Activated naive CD8-positive, alpha-beta T cell treated with anti-CD3 and anti-CD28 coated beads, Interleukin-2, amount 50 U/mL, for 16 hours (primary cell): ENCODE data around the gene JPH4.
"Not testable (repeated sequence)": the region's sequence is repeated elsewhere in the genome, so short reads cannot be mapped to it uniquely, and the experiment has no call there.

ENCODE experiments used
- DNase-seq: peaks from one replicate; pipeline ENCODE4 v3.0.0-alpha.2; 2020; ENCODE audit warnings: low read depth, low spot score

Gene JPH4

DNA sequence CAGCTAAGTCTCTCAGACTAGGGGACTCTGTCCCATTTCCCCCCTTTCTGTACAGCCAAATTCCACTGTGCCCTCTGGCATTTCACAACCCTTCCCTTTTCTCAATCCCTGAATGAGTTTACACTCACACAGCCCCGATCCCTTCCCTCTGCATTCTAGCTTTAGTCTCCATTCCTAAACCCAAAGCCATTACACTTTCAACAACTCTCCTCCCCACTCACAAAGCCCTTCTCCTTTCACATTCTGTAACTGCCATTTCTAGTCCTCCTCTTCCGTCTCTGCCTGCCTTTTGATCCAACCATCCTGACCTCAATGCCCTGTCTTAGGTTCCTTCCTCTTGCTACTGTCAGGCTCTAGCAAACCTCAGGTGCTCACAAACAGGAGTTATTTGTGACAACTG is 30.7 kb downstream of the JPH4 start:
- DNase-seq = no peak

DNA sequence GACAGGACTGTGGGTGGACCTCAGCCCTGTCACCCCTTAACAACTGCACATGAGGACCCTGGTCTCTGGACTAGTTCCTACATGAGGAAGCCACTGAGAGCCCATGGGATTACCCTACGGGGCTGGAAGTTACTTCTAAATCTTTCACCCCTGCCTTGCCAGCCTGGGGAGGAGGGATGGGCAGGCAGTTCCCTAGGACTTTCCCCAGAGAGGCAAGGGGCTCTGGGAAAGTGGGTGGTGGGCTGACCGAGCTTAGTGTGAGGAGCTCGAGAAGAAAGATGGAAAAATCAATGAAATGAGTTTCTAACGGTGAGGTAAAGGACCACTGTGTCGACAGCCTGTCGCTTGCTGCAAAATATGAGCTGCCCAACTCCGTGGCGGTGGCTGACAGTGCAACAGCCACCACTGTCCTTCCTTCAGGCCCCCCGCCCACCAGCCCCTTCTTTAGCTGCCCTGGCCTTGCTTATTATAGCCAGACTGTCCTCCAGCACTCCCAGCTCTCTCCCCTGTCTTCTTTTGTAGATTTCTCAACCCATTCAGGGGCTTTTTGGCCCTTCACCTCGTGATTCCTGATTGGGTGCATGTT is 32.0 kb downstream of the JPH4 start:
- no peak for DNase-seq

DNA sequence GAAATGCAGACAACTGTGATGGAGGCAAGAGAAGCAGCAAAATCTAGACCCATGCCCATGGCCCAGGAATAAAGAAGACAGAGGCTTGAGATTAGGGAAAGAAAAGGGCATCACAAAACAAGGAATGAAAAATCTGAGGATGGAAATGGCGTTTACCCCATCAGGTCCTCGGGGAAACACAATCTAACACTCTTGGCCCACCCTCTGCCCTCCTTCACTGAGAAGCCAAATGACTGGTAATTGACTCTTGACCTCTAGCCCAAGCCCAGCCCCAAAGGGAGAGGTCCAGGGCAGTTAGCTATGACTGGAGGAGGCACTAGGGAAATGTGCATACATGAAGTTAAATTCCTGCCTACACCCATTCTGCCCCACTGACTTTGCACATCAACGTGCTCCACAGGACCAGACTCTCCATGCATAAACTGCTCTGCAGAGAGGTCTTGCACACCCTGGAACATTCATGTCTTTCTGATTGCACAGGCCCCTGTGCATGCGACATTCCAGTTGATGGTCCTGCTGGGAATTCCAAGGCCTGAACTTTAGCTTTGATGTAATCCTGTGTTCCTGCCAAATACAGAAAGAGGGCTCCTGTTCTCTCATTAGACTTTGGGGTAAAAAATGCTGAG is 32.7 kb downstream of the JPH4 start:
- no peak for DNase-seq

DNA sequence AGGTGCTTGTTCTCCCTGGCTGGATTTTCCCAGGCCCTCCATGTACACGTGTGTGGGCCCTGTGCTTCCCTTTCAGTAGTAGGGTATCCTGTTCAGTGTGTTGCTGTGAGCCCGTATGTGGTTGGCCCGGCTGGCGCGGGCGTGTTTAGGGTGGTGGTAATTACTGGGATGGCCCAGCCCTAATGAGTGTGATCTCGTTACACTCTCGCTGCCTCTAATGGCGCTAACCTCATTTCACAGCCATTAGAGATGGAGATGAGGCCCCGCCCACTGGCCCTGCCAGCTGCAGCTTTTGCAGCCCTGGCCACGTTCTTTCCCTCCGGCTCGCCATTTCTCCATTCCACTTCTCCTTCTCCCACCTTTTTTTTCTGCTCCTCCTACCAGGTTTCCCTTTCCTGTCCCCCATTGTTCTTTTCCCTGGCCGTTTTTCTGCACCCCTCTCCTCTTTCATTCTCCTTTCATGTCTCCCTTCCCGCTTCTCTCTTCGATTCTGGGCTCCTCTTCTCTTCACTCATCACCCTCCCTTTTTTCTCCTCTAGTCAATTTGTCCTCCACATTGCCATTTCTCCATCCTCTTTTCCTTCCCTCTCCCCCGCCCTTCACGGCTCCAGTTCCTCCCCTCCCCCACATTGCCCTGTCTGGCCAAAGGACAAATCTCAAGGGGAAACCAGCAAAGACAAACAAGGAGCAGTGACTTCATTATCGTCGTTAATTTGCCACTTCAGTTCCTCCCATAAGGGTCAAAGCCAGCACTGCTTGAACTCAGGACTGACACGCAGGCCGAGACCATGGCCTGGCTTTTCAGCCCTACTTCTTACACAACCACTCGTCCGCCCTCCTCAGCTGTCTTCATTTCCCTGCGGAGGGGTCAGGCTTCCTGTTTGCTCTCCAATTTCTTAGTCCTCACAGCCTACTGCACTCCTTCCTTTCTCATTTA is 33.8 kb downstream of the JPH4 start:
- DNase-seq = no peak

DNA sequence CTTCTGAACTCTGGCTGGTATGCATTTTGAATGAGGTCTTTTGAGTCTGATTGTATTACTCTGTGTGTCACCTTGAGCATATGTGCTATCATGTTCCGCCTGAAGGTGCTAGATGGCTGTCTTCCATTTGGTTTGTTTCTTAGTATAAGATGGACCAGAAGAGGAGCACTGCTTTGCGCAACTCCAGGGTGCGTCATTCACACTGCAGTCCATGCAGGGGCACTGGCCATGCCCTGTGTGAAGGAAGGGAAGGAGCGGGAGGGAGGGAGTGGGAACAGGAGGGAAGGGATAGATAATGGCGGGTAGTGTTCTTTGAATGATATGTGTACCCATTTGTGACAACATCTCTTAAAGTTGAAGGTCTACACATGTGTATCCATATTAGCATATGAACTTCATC is 35.2 kb downstream of the JPH4 start:
- DNase-seq = no peak

DNA sequence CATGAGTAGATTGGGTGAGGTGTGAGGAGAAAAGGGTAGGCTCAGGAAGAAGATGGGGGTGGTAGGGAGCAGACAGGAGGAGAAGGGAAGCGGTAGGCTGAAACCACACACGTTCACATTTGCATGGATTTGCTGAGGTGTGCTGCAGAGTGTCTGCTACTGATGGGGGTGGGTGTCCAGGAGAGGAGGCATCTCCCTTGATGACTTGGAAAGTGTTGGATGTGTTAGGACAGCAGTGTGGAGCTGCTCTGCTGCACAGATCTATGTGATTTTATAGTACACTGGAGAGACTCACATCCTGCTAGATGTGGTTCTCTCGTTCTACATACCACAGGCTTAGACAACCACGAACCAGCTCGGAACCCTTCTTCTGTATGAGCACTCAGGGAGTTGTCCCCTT is 36.3 kb downstream of the JPH4 start:
- no peak for DNase-seq

DNA sequence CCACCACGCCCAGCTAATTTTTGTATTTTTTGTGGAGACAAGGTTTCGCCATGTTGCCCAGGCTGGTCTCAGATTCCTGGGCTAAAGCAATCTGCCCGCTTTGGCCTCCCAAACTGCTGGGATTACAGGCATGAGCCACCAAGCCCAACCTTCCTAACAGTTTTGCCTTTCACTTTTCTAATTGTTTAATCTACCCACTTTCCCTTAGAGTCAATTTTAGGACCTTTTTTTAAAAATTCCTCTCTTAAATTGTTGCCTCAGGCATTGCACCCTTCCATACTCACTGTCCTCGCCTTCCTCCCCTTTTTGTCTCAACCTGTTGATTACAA is 38.5 kb downstream of the JPH4 start:
- DNase-seq = no peak

DNA sequence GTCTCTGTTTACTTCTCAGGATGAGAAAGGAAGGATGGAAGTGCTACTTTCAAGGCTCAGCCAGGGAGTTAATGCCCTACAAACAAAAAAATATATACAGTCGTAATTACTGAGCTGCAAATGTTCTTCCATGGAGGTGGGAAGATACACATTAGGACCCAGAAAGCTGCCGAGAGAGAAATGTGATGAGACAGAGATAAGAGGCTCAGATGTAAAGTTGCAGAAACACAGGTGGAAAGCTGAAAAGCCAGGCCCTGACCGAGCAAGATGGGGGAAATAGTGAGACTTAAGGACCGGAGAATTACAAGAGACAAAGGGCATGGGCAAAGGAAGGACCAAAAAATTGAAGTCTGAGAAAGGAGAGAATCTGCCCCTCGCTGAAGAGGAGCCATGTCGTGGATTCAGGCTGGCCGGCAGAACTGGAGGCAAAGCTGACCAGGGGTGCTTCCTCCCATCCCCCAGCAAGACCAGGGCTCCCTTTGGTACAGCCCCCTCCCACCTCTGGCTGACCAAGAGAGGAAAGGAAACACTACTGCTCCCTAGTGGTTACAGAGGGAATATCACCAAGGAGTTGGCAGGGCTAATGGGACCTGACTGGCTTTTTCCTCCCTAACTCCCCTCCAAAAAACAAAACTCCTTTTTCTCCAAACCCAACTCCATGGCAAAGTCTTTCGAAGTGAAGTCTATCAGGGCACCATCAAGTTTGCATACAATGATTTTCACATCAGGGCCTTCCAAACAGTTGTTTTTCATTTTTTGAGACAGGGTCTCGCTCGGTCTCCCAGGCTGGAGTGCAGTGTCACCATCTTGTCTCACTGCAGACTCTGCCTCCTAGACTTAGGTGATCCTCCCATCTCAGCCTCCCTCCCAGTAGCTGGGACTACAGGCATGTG is 39.1 kb downstream of the JPH4 start:
- DNase-seq = no peak

DNA sequence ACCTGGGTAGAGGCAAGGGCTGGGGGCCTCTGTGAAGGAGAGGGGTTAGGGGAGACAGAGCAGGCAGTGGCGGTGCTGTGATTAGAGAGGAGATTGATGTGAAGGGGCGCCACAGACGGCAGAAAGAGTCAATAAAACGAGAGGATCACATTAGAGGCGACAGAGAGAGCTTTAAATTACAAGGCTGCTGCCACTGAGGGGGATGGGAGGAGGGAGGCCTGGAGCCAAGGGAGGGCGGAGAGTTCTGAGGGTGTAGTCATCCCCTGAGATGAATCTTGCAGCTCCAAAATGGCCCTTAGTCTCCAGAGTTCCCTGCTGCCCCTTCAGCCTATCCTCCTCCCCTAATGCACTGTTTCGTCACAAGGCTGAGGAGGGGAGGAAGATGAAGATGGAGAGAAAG is 39.8 kb downstream of the JPH4 start:
- no peak for DNase-seq

DNA sequence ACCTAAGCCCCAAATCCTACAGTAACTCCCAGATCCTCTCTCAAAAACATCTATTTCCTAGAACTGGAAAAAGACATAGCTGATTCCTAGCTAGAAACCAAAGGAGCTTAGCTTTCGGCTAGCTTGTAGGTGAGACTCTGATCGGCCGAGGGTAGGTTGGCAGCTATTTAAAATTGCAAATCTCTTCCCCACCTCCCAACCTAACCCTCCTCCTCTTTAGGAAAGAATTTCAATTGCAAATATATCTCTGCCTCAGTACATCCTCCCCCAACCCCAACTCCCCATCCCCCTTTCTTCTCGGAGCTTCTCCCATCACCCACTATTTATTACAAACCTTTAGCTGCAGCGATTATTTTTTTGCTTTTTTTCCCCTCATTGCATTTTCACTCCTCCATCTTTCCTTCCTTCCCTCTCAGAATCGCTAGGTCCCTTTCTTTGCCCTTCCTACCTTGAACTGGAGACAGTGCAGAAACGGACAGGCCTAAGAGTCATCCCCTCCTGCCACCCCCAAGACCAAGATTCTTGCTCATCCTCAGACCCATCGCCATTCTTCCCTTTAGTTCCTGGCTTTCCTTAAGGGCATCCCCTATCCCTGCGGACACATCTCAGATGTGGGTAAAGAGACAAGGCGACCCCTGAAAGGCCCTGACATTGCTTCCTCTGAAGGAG is 40.4 kb downstream of the JPH4 start:
- no peak for DNase-seq

DNA sequence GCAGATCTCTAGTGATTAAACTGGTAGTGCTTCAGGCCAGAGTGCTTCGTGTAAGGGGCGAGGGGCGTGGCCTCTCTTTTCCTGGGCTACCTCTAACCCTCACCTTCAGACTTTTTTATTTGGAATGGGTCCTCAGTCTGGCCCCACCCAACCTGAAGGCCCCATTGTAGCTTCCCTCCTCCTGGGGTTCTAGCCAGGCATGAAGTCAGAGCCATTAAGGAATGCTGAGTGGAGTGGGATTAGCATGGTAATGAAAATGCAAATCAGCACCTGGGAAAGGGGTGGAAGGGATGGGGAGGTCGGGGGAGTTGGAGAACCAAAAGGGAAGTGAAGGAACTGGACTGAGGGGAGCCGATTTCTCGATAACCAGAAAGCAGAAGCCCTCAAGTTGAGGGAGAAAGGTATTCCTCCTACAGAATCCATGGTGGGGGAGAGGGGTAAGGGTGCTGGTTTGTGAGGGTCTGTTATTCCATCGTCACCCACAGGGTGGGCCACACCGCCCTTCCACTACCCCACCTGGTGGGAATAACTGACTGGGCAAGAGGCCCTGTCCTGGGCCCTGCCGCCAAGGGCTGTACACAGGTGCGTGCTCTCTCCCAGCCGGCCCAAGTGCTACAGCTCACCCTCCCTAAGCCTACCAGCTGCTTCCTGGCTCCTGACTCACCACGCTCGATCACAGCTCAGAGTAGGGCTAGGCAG is 41.1 kb downstream of the JPH4 start:
- DNase-seq = no peak

DNA sequence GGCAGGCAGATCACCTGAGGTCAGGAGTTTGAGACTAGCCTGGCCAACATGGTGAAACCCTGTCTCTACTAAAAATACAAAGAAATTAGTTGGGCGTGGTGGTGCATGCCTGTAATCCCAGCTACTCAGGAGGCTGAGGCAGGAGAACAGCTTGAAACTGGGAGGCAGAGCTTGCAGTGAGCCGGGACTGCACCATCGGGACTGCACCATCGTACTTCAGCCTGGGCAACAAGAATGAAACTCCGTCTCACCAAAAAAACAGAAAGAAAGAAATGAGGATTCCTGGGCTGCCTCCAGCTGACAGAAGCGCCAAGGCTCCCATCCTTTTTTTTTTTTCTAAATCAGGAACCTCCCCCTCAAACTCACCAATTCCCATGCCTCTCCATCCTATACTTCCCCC is 41.7 kb downstream of the JPH4 start:
- DNase-seq = not testable (repeated sequence)

DNA sequence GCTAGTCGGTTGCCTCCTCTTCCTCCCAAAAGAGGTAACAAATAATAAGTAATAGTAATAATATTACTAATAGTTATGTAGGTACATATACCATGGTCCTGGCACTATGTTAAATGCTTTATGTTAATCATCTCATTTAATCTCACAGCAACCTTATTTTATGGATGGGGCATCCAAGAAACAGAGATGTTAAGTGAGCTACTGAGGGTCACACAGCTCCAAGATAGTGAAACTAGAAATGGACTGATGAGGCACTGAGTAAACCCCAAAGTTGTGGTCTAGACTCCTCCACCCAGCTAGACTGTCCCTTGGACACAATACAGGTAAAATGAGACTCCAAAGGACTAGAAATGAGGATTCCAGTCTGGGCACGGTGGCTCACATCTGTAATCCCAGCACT is 42.1 kb downstream of the JPH4 start:
- no peak for DNase-seq

DNA sequence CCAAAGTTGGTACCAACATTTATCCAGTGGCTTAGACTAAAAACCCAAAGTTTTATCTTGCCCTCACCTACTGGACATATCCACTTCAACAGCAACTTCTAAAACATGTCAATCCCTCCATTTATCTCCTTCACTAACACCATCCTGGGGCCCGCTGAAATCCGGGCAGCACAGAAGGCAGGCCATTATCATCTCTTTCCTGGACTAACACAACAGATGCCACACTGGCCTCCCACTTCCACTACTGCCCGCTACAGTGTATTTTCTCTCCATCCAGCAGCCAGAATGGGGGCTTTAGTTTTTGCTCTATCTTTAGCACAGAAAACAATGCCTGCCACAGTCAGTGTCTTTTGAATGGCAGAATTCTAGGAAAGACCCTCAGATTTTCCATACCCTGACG is 42.6 kb downstream of the JPH4 start:
- DNase-seq = no peak

DNA sequence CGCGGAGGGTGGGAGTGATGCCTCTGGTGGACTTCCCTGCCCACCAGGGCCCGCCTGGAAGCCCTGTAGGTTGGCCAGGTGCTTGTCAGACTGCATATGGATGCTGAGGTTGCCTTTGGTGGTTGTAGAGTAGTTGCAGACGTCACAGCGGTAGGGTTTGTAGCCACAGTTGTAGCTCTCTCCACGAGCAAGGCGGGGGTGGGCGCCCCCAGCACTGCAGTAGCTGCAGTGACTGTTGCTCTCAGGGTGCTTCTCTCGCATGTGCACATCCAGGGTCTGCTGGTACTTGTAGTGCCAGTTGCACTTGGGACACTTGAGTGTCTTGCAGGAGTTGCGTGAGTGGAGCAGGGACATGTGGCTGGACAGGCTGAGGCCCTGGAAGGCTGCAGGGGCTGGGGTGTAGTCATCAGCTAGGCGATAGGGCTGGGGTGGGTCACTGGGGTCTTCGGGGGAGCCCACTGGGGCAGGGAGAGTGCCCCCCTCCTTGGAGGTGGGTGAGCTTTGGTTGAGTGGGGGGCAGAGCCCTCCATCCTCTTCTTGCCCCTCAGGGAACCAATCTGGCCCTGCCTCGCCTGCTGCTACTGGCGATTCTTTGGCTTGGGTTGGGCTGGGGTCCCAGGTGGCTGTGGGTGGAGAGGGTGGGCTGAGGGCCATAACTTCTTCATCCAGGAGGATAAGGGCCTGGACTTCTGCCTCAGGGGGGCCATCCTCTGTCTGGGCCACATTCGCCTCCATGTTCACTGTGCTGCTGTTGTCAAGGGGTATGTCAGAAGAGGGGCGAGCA is 44.7 kb downstream of the JPH4 start:
- no peak for DNase-seq

DNA sequence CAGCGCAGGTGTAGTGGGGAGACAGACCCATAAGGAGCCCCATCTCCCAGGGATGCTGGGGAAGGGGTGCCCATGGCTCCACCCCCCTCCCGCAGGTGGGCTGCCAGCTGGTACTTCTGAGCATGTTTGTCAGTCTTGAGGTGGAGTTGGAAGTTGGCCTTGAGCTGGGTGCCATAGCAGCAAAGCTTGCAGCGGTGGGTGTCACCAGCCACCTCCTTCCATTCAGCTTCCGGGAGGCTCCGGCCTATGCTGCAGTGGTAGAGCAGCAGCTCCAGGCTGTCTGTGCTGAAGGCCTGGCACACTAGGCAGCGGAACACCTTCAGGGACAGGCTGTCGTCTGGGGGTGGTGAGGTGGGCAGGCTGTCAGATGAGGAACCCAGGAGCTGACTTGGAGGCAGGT is 45.9 kb downstream of the JPH4 start:
- DNase-seq = no peak

DNA sequence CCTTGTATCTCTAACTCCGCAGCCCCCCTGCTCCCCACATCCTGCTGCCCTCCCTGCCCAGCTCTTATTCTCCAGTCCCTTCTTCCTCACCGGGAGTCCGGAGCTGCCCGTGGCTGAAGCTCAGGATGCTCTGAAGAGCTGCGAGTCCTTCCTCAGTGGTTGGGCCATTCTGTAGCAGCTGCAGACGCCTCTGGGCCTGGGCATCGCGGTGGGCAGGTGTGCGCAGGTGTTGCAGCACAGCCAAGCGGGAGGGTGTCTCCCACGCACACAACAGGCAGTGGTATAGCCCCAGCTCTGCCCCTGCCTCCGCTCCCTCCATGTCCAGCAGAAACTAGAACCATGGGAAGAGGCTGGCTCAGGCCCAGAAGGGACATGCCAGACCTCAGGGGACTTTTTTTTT is 47.2 kb downstream of the JPH4 start:
- no peak for DNase-seq

DNA sequence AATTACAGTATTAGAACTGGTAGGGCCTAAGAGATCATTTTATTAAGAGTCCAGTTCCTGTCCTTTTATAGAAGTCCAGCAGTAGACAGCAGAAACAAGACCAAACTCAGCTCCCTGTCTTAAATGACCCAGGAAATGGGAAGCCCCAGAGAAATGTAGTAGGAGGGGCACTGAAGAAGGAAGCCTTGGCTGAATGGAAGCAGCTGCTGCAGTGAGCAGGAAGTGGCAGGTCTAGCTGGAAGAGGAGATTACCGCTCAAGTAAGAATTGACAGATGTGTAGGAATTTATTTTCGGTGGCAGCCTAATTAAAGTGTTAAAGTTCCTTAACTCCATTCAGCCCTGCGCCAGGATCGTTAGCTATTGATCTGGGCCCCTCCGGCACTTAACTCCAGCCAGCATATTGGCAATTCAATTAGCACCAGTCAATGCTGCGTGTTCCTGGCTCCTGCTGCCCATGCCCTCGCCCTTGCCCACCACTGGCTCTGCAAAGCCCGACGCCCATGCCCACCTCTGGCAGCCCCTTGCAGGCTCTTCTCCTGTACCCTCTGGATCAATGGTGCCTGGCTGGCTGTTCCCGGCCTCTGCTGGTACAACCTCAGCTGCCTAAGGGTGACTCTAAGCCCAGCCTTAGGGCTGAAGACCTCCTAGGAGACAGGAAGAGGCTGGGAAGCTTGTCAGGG is 48.1 kb downstream of the JPH4 start:
- DNase-seq = no peak

DNA sequence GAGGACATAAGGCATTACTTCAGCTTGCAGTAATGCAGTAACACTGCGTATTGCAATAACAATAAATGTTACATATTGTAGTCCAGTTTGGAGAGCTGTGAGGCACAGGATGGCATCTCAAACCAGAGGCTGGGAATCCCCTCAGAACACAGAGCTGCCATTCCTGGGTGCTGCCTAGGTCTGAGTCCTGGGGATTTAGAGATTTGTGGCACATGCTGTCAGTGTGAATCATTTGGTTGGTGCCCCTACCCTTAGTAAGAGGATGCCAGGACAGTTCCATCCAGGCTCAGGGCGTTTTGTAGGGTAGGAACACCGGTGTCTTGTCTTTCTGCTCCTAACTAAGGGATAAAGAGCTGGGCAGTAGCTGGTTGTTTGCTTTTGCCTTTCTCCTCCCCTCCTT is 49.6 kb downstream of the JPH4 start:
- no peak for DNase-seq

DNA sequence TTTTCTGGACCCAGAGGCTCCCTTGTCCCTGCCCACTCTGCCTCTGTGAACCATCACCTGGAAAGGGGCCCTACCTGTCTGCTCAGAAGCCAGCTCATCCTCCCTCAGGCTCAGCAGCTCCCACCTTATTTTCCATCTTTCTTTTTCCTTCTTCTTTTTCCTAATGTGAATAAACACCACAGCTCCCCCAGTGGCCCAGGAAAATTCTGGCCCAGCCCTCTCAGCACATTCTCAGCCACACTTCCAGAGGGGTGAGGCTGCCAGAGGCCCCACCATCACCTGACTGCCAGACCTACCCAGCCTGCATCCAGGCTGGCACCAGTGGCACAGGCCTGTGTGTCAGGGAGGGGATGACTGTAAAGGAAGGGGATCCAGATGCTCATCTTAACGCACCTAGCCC is 50.0 kb downstream of the JPH4 start:
- no peak for DNase-seq
